Fibroblast of lung (primary cell): ENCODE data around the gene ADGRF4. TPM values are rescaled to one million over a fixed set of nuclear protein-coding genes. Genes with fewer than 3 reads are reported as not detected.

Source experiments
- DNase-seq, 2 donors: peaks; one replicate each; pipeline versions ENCODE4 v3.0.0 to v3.0.0-alpha.2; 2010; ENCODE audit warnings: low read depth in 2 of 2
- H2AFZ ChIP-seq: 2 replicates; pipeline ENCODE4 v1.5.1; 2012; ENCODE audit warnings: low read length, control low read depth, inconsistent platforms
- H3K27ac ChIP-seq: 2 replicates; pipeline ENCODE4 v1.5.1; 2011; ENCODE audit warnings: low read length, control low read depth; ENCODE audit not compliant: insufficient read depth
- H3K27me3 ChIP-seq: 2 replicates; pipeline ENCODE4 v1.5.1; 2011; ENCODE audit warnings: mild to moderate bottlenecking, low read length; ENCODE audit not compliant: control insufficient read depth, insufficient read depth
- H3K36me3 ChIP-seq: 2 replicates; pipeline ENCODE4 v1.5.1; 2011; ENCODE audit warnings: low read length; ENCODE audit not compliant: control insufficient read depth, insufficient read depth
- H3K4me1 ChIP-seq: 2 replicates; pipeline ENCODE4 v1.5.1; 2011; ENCODE audit warnings: low read length; ENCODE audit not compliant: control insufficient read depth, insufficient read depth; ENCODE audit errors: extremely low read depth
- H3K4me2 ChIP-seq: 2 replicates; pipeline ENCODE4 v1.5.1; 2011; ENCODE audit warnings: low read length, control low read depth; ENCODE audit not compliant: insufficient read depth; ENCODE audit errors: extremely low read depth
- H3K4me3 ChIP-seq, 4 experiments: fragments of 200-600 bp in 1 of 4; sonication (generic) in 1 of 4; replicated peaks in 1 of 4; 2 replicates each; pipeline ENCODE4 v1.5.1; 2011 to 2016; ENCODE audit warnings: low read length in 4 of 4, low read depth in 3 of 4, mild to moderate bottlenecking in 3 of 4, control low read depth in 2 of 4, inconsistent platforms in 1 of 4, mixed read lengths in 1 of 4; ENCODE audit not compliant: insufficient read depth in 1 of 4; ENCODE audit errors: control extremely low read depth in 1 of 4
- H3K79me2 ChIP-seq: 2 replicates; pipeline ENCODE4 v1.5.1; 2012; ENCODE audit warnings: mild to moderate bottlenecking, low read length, inconsistent platforms; ENCODE audit not compliant: control insufficient read depth, insufficient read depth
- H3K9ac ChIP-seq: 2 replicates; pipeline ENCODE4 v1.5.1; 2011; ENCODE audit warnings: mild to moderate bottlenecking, low read length, control low read depth; ENCODE audit not compliant: insufficient read depth
- H3K9me3 ChIP-seq: 2 replicates; pipeline ENCODE4 v1.5.1; 2012; ENCODE audit warnings: low read depth, low read length; ENCODE audit not compliant: control insufficient read depth, insufficient read depth
- H4K20me1 ChIP-seq: 2 replicates; pipeline ENCODE4 v1.5.1; 2011; ENCODE audit warnings: low read length; ENCODE audit not compliant: control insufficient read depth, insufficient read depth; ENCODE audit errors: extremely low read depth
- CTCF ChIP-seq, 2 donors: IDR thresholded peaks in 1 of 2; conservative IDR thresholded peaks in 1 of 2; 1 replicate in 1 of 2; 2 replicates in 1 of 2; pipeline ENCODE4 v1.5.1; 2011 to 2012; ENCODE audit warnings: low read length in 2 of 2, control low read depth in 1 of 2, inconsistent platforms in 1 of 2, low read depth in 1 of 2, mild to moderate bottlenecking in 1 of 2
- EZH2 ChIP-seq: IDR thresholded peaks from 2 replicates; pipeline ENCODE4 v1.5.1; 2012; ENCODE audit warnings: low read length, control low read depth, mild to moderate bottlenecking; ENCODE audit errors: missing control alignments
- polyA plus RNA-seq, 2 donors: library from polyadenylated mRNA; depleted of rRNA in 1 of 2; stranded (reverse) in 1 of 2; unstranded in 1 of 2; fragments of >200 nt; gene quantifications; 2 replicates each; pipeline ENCODE4 v1.2.1, GENCODE V29; 2011 to 2012; ENCODE audit warnings: missing spikeins in 1 of 2
- total RNA-seq: library from RNA; depleted of rRNA; stranded (reverse); fragments of >200 nt; gene quantifications from 2 replicates; pipeline ENCODE4 v1.2.1, GENCODE V29; 2014

ADGRF4 gene
- total and polyA plus RNA-seq, 2 donors (not counting 1 experiment from before 2014, with no cell fraction given) = not detected

DNA sequence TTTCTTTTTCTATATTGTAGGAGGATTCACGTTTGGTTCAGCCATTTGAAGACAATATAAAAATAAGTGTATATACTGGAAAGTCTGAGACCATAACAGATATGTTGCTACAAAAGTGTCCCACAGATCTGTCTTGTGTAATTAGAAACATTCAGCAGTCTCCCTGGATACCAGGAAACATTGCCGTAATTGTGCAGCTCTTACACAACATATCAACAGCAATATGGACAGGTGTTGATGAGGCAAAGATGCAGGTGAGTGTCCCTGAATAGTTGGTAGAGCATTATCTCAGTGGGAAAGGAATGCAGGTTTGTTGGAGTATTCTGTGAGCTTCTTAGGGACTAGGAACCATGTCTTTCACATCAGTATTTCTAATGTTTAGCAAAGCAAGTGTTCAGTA is 18.3 kb upstream of the ADGRF4 start:
- no peak overlapping the region for H3K9ac ChIP-seq
- no peaks in the 10 kb centered on the region for H3K79me2 ChIP-seq
- H3K36me3 ChIP-seq = no peaks in the 10 kb centered on the region
- H3K27me3 ChIP-seq = no peaks in the 10 kb centered on the region
- H3K27ac ChIP-seq = no peak overlapping the region
- no peak overlapping the region for H2AFZ ChIP-seq
- TF ChIP-seq EZH2 = no peak
- no peak for TF ChIP-seq CTCF (conservative IDR thresholded peaks at IDR 0.05 in 1 of 2, IDR thresholded peaks at IDR 0.05 in 1 of 2; ENCODE audit: low read depth in 1 of 2, low read length in 2 of 2)
- no peak for DNase-seq
- no peak overlapping the region for H3K4me2 ChIP-seq
- no peaks in the 10 kb centered on the region for H3K9me3 ChIP-seq
- H3K4me3 ChIP-seq = no peak overlapping the region
- no peaks in the 10 kb centered on the region for H3K4me1 ChIP-seq
- H4K20me1 ChIP-seq = no peaks in the 10 kb centered on the region

DNA sequence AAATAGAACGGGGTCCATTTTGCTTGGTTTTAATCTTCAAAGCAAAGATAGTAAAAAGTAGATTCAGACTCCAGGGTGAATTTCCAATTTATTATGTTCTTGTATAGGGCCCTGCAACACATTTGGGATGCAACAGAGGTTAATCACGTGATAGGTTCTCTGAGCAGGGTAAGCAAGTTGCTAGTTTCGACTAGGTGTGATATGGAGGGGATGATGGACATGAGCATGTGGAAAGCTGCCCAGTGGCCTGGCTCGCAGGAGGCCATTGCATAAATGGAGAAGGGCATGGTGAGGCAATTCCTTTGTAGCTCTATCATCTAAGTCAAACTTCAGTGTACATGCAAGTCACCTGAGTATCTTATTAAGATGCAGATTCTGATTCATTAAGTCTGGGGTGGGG is 17.7 kb upstream of the ADGRF4 start:
- Histone ChIP-seq H3K9ac (no peak overlapping the region), H3K4me2 (no peak overlapping the region), H3K9me3 (no peaks in the 10 kb centered on the region), H2AFZ (no peak overlapping the region), H3K79me2 (no peaks in the 10 kb centered on the region), H3K36me3 (no peaks in the 10 kb centered on the region), H3K4me3 (no peak overlapping the region), H4K20me1 (no peaks in the 10 kb centered on the region), H3K27ac (no peak overlapping the region), H3K4me1 (no peaks in the 10 kb centered on the region), H3K27me3 (no peaks in the 10 kb centered on the region)
- TF ChIP-seq EZH2 = no peak
- DNase-seq = no peak

- Histone ChIP-seq H3K27ac (no peak overlapping the region), H3K4me1 (no peaks in the 10 kb centered on the region), H3K9ac (no peak overlapping the region), H2AFZ (no peak overlapping the region), H3K27me3 (no peaks in the 10 kb centered on the region), H3K9me3 (no peaks in the 10 kb centered on the region), H3K36me3 (no peaks in the 10 kb centered on the region), H3K4me2 (no peak overlapping the region), H3K4me3 (no peak overlapping the region), H3K79me2 (no peaks in the 10 kb centered on the region), H4K20me1 (no peaks in the 10 kb centered on the region)
- DNase-seq = no peak
- no peak for TF ChIP-seq CTCF (conservative IDR thresholded peaks at IDR 0.05 in 1 of 2, IDR thresholded peaks at IDR 0.05 in 1 of 2; ENCODE audit: low read depth in 1 of 2, low read length in 2 of 2)
- TF ChIP-seq EZH2 = no peak
Measured at GRCh38 chr6:47681201-47681990, 17.0 kb upstream of the ADGRF4 start.
